Panc1 (cell line): ENCODE measurements around the gene PPP1R27. TPM values are rescaled to one million over a fixed set of nuclear protein-coding genes. Genes with fewer than 3 reads are reported as not detected.

Source experiments
- ATAC-seq: fragments of 200-7000 bp; cut with Tn5 transposase; 2 replicates; pipeline ENCODE4 v1.9.1; 2020; ENCODE audit warnings: mild to moderate bottlenecking, moderate library complexity
- BruUV-seq: library from RNA; stranded (reverse); fragments of 400-500 nt; replicated peaks from 2 replicates; lab custom pipeline; 2021; lab: Mats Ljungman, UMichigan
- CTCF ChIA-PET: fragments of 300-600 bp; sonication (Branson Sonifier 250); formaldehyde crosslinking; loops from one replicate; lab custom pipeline; 2022; ENCODE audit warnings: antibody characterized with exemption; lab: Charles Lee
- POLR2A ChIA-PET: fragments of 300-600 bp; sonication (Branson Sonifier 250); formaldehyde crosslinking; loops from one replicate; lab custom pipeline; 2022; ENCODE audit warnings: antibody characterized with exemption; lab: Charles Lee
- DNase-seq: peaks from one replicate; pipeline ENCODE4 v3.0.0-alpha.2; 2010; ENCODE audit warnings: low read depth, low spot score
- H3K27ac ChIP-seq: 2 replicates; pipeline ENCODE4 v1.5.1; 2011; ENCODE audit warnings: mild to moderate bottlenecking, low read length, inconsistent platforms
- H3K27me3 ChIP-seq: fragments of 200-500 bp; sonication (Bioruptor generic); 2 replicates; pipeline ENCODE4 v1.6.0; 2014; ENCODE audit warnings: low read length, inconsistent platforms; ENCODE audit not compliant: control insufficient read depth, insufficient read depth
- H3K36me3 ChIP-seq: fragments of 200-500 bp; sonication (Bioruptor generic); 2 replicates; pipeline ENCODE4 v1.5.1; 2014; ENCODE audit warnings: inconsistent platforms, mild to moderate bottlenecking, low read length, moderate library complexity; ENCODE audit not compliant: control insufficient read depth, insufficient read depth
- H3K4me1 ChIP-seq: 2 replicates; pipeline ENCODE4 v1.5.1; 2011; ENCODE audit warnings: inconsistent platforms, mild to moderate bottlenecking, low read length, moderate library complexity; ENCODE audit not compliant: control insufficient read depth, insufficient read depth
- H3K4me3 ChIP-seq, 2 experiments: 2 replicates each; pipeline ENCODE4 v1.5.1; 2011 to 2012; ENCODE audit warnings: low read depth in 2 of 2, low read length in 2 of 2, mild to moderate bottlenecking in 2 of 2, inconsistent platforms in 1 of 2, moderate library complexity in 1 of 2
- H3K9me3 ChIP-seq: fragments of 200-500 bp; sonication (Bioruptor generic); 2 replicates; pipeline ENCODE4 v1.5.1; 2014; ENCODE audit warnings: low read depth, mild to moderate bottlenecking, inconsistent platforms, low read length, moderate library complexity; ENCODE audit not compliant: control insufficient read depth, insufficient read depth
- CTCF ChIP-seq: fragments of 450-650 bp; IDR thresholded peaks from 2 replicates; pipeline ENCODE4 v1.5.1; 2017; ENCODE audit warnings: mild to moderate bottlenecking
- POLR2AphosphoS5 ChIP-seq: IDR thresholded peaks from 2 replicates; pipeline ENCODE4 v1.6.1; 2012; ENCODE audit warnings: mild to moderate bottlenecking, low read depth, low read length, moderate library complexity
- REST ChIP-seq, 2 experiments: IDR thresholded peaks; 2 replicates each; pipeline ENCODE4 v1.6.1; 2011 to 2012; ENCODE audit warnings: low read depth in 2 of 2, control low read depth in 1 of 2, low read length in 1 of 2, mild to moderate bottlenecking in 1 of 2, moderate library complexity in 1 of 2; ENCODE audit not compliant: insufficient read depth in 1 of 2
- SIN3A ChIP-seq: IDR thresholded peaks from 2 replicates; pipeline ENCODE4 v1.6.1; 2012; ENCODE audit warnings: low read depth, mild to moderate bottlenecking, low read length, moderate library complexity, borderline replicate concordance; ENCODE audit not compliant: insufficient read depth
- TCF7L2 ChIP-seq: IDR thresholded peaks from 2 replicates; pipeline ENCODE4 v1.6.1; 2011; ENCODE audit warnings: mild to moderate bottlenecking, low read depth, low read length, inconsistent platforms
- in situ Hi-C: cut with HindIII; loops from 2 replicates; pipeline ENCODE4 v1.10.0; 2016; ENCODE audit warnings: low sequenced_read_pairs, low pct_unique_long_range_greater_than_20kb
- intact Hi-C: fragments of 100-400 bp; cut with micrococcal nuclease; formaldehyde crosslinking; loops from one replicate; pipeline ENCODE4 v1.10.0; 2022; ENCODE audit not compliant: unreplicated experiment
- total RNA-seq: library from RNA; stranded (reverse); gene quantifications from one replicate; pipeline ENCODE4 v1.2.1, GENCODE V29; 2021; ENCODE audit not compliant: unreplicated experiment

Gene PPP1R27
- total RNA-seq, 1 experiment from 2014 or later = not detected

- intact Hi-C loops (no loop called here), in situ Hi-C loops (no loop called here)
- Histone ChIP-seq H3K4me3 (no peak overlapping the region), H3K9me3 (no peaks in the 10 kb centered on the region), H3K27ac (no peak overlapping the region), H3K27me3 (no peaks in the 10 kb centered on the region; the same call in 1 of the 2 replicates), H3K4me1 (peaks cover 5% of the 10 kb centered on the region), H3K36me3 (no peaks in the 10 kb centered on the region)
- ATAC-seq = no peak
- ChIA-PET CTCF (no interaction called here), POLR2A (no interaction called here)
- no peak for DNase-seq
- TF ChIP-seq SIN3A (no peak), REST (IDR thresholded peaks at IDR 0.05; ENCODE audit: insufficient read depth in 1 of 2, low read depth in 2 of 2, low read length in 1 of 2) (no peak), POLR2AphosphoS5 (no peak), TCF7L2 (no peak), CTCF (no peak)
- BruUV-seq = no TSS peak
These were observed 32.6 kb downstream of the PPP1R27 start for GRCh38 chr17:81802048-81802758.

- TF ChIP-seq REST (IDR thresholded peaks at IDR 0.05; ENCODE audit: insufficient read depth in 1 of 2, low read depth in 2 of 2, low read length in 1 of 2) (no peak), SIN3A (no peak), POLR2AphosphoS5 (no peak), TCF7L2 (no peak), CTCF (no peak)
- CTCF ChIA-PET = no interaction called here
- POLR2A ChIA-PET = interaction anchor here (0.5 kb wide), 1 partner anchor 36 kb away, joined by 3 read pairs; no protein-coding TSS in a partner anchor
- Histone ChIP-seq H3K36me3 (no peaks in the 10 kb centered on the region), H3K27ac (no peak overlapping the region), H3K27me3 (no peaks in the 10 kb centered on the region; the same call in 1 of the 2 replicates), H3K4me1 (peaks cover 5% of the 10 kb centered on the region), H3K9me3 (no peaks in the 10 kb centered on the region), H3K4me3 (no peak overlapping the region)
- no TSS peak for BruUV-seq
- no peak for ATAC-seq
- in situ Hi-C loops = no loop called here
- intact Hi-C loops = no loop called here
- no peak for DNase-seq
These were observed 33.5 kb downstream of the PPP1R27 start for GRCh38 chr17:81801327-81801726.
